Neuron (in vitro differentiated cells): Measurements from ENCODE around the gene NR4A3.

ENCODE experiments used
- H2AFZ ChIP-seq: one replicate; pipeline ENCODE4 v1.6.1; 2013; ENCODE audit warnings: low read depth, mild to moderate bottlenecking, inconsistent platforms, low read length, moderate library complexity
- H3K27me3 ChIP-seq: one replicate; pipeline ENCODE4 v1.6.1; 2013; ENCODE audit warnings: low read length; ENCODE audit not compliant: insufficient read depth
- H3K36me3 ChIP-seq: one replicate; pipeline ENCODE4 v1.6.1; 2013; ENCODE audit warnings: low read length; ENCODE audit not compliant: insufficient read depth
- H3K4me1 ChIP-seq: one replicate; pipeline ENCODE4 v1.6.1; 2013; ENCODE audit warnings: low read length; ENCODE audit not compliant: insufficient read depth
- H3K4me3 ChIP-seq: 2 replicates; pipeline ENCODE4 v1.5.1; 2013; ENCODE audit warnings: mild to moderate bottlenecking, low read length, moderate library complexity
- H3K9me3 ChIP-seq: one replicate; pipeline ENCODE4 v1.6.1; 2013; ENCODE audit warnings: low read length

NR4A3 gene

DNA sequence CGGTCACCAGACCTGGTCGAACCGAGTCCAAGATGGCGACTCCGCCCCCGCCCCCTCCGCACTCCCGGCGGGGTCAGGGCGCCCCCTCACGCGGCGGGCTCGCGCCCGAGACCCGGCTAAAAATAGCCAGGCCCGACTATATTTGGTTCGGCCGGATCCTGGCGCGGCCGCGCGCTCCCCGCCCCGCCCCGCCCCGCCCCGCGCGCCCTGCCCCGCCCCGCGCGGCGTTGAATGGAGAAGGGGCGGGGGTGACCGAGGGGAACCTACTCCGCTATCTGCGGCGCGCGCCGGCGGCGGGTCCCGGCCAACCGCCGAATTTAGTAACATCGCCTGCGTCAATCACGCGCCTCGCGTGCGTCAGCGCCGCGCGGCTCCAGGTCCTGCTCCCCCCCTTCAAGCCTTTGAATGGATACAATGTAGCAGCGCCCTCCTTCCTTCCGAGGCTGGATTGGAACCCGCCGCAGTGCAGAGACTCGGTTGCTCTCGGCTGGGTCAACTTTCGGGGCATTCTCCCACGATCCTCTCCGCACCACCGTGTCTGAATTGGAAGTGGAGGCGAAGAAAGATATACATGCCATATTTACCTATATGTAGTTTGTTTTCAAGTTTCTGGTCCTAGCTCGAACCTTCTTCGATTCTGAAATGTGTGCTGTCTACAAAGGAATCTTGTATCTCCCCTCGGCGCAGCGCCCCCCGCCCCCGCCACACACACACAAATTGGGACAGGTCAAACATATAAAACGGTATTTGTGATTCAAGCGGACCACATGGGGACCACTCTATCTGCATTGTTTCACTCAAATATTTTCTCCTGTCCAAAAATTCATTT is 1.6 kb upstream of the NR4A3 start:
- H3K4me3 ChIP-seq: peak overlapping the region; percentile 84
- no peaks in the 10 kb centered on the region for H3K9me3 ChIP-seq
- peak overlapping the region; percentile 82 for H2AFZ ChIP-seq
- H3K27me3 ChIP-seq: no peaks in the 10 kb centered on the region
- peaks cover 43% of the 10 kb centered on the region for H3K4me1 ChIP-seq
- no peaks in the 10 kb centered on the region for H3K36me3 ChIP-seq

DNA sequence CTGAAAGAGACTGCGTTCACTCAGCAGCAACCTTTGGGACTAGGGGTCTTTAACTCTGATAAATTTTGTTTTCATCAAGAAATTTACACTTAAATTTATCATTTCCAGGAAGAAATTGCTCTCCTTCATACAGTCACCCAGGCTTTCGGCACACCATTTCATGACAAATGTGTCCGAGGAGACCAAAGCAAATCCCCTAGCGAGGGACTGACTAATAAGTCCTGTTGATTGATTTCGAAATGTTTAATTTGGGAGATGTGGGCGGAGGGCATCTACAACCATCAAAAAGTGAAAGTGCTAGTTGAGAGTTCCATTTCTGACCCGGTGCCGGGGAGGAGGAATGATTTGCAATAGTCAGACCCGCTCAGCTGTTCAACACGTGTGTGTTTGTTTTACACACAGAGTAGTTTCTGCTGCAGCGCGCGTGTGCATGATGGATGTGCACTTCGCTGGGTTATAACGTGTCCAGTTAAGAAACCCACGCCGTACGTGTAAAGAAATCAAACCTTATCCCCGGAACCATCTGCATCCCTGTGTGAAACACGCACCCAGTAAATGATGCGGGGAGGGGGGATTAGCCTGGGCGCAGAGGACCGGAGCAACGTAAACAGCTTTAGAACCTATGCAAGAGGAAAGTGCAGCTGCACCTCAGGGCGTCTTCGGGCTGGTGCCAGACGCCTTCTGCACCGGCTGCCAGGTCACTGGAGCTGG is 845 bp upstream of the NR4A3 start:
- Histone ChIP-seq H3K27me3 (no peaks in the 10 kb centered on the region), H2AFZ (peak overlapping the region; percentile 69), H3K36me3 (no peaks in the 10 kb centered on the region), H3K9me3 (no peaks in the 10 kb centered on the region), H3K4me1 (peaks cover 48% of the 10 kb centered on the region), H3K4me3 (peak overlapping the region; percentile 66)

GRCh38 chr9:99822109-99822805 is 572 bp downstream of the NR4A3 start:
- no peaks in the 10 kb centered on the region for H3K36me3 ChIP-seq
- peaks cover 41% of the 10 kb centered on the region for H3K4me1 ChIP-seq
- H3K4me3 ChIP-seq: peak overlapping the region; percentile 66
- H2AFZ ChIP-seq: peak overlapping the region; percentile 69
- H3K9me3 ChIP-seq: no peaks in the 10 kb centered on the region
- no peaks in the 10 kb centered on the region for H3K27me3 ChIP-seq

GRCh38 chr9:99822806-99823591 is 1.3 kb downstream of the NR4A3 start:
- H3K36me3 ChIP-seq: no peaks in the 10 kb centered on the region
- no peaks in the 10 kb centered on the region for H3K9me3 ChIP-seq
- peaks cover 33% of the 10 kb centered on the region for H3K4me1 ChIP-seq
- peak overlapping the region; percentile 66 for H3K4me3 ChIP-seq
- H2AFZ ChIP-seq: peak overlapping the region; percentile 69
- no peaks in the 10 kb centered on the region for H3K27me3 ChIP-seq

DNA sequence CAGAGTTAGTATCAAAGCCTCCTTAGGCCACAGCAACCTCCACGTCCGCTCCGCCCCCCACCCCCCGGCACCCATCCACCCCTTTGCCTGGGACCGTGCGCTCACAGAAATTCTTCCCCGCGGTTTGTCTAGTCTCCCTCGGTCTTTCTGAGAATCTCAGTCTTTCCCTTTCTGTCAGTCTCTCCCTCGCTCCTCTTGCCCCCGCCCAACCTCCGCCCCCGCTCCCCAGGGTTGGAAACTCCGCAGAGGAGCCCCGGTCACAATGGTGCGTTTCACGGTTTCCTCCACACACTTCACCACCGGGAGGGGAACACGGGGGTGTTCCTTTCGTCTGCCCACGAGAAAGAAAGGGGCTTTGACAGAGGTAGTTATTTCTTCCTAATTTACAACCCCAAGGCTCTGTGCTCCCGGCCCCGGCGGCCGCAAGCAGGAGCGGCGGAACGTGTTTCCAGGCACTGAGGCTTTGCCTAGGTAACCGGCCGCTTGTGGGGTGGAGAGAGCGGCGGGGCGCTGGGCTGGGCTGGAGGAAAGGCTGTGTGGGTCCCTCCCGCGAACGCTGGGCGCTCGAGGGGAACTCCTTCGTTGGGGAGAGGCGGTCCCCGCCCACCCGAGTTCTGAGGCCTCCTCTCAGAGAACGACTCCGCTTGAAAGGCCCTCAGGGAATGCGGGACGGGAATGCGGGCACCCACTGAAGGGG is 2.1 kb downstream of the NR4A3 start:
- H3K36me3 ChIP-seq: peaks cover 2% of the 10 kb centered on the region
- H3K4me1 ChIP-seq: peaks cover 29% of the 10 kb centered on the region
- no peaks in the 10 kb centered on the region for H3K27me3 ChIP-seq
- no peaks in the 10 kb centered on the region for H3K9me3 ChIP-seq
- peak overlapping the region; percentile 66 for H3K4me3 ChIP-seq
- H2AFZ ChIP-seq: peak overlapping the region; percentile 33

DNA sequence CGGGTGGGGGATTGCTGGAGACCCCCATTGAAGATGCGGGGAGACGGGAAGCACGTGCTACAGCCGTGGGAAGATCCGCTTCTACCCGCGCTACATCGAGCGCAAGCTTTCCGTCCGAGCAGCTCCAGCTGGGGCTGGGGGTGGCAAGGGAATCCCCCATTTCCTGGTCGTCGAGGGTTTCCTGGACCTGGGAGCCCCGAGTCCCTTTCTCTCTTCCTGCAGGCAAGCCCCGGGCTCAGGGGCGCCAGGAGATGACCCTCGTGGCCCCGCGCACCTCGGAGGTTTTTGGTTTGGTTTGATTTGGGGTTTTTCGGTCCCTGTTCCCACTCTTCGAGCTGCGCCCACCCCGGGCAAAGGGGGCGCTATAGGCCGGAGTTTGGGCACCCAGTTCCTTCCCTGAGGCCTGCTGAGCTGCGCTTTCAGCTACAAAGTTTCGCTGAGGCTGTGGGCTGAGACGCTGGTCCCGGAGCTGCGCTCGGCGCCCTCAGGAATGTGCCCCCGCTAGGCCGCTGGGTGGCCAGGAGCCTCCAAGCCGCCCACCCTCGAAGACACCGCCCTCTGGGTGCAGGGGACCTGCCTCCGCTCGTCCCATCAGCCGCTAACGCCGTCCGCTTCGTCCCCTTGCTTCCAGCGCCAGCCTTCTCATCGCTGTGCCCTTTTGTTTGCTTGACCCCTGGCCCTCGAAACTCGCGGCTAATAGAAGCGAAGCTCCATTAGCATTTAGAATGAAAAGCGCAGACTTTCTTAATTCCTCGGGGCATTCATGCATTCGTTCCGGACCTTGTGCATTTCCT is 2.9 kb downstream of the NR4A3 start:
- Histone ChIP-seq H3K36me3 (peaks cover 9% of the 10 kb centered on the region), H3K9me3 (no peaks in the 10 kb centered on the region), H3K4me3 (peak overlapping the region; percentile 66), H2AFZ (peak overlapping the region; percentile 33), H3K27me3 (no peaks in the 10 kb centered on the region), H3K4me1 (peaks cover 26% of the 10 kb centered on the region)

GRCh38 chr9:99825172-99826046 is 3.7 kb downstream of the NR4A3 start:
- Histone ChIP-seq H3K4me3 (peak overlapping the region; percentile 66), H3K9me3 (no peaks in the 10 kb centered on the region), H3K4me1 (peaks cover 26% of the 10 kb centered on the region), H2AFZ (peak overlapping the region; percentile 33), H3K36me3 (peaks cover 12% of the 10 kb centered on the region), H3K27me3 (no peaks in the 10 kb centered on the region)

DNA sequence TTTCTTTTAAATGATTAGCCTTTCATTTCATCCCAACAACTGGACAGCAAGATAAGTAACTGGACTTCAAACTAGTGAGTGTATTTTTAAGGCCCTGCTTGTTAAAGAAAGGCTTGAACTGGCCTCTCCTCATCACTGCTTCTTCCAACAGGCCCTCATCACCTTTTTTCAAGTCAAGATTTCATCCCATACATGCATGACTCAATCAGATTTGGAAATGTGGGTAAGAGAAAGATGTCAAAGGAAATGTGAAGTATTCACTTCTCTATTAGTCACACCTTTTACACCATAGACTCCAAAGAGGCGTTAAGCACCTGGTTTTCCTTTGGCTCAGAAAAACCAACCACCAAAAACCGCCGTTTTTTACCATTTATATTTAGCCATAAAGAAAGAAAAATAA is 4.9 kb downstream of the NR4A3 start:
- no peaks in the 10 kb centered on the region for H3K9me3 ChIP-seq
- no peaks in the 10 kb centered on the region for H3K27me3 ChIP-seq
- H3K4me3 ChIP-seq: no peak overlapping the region
- peaks cover 12% of the 10 kb centered on the region for H3K36me3 ChIP-seq
- H3K4me1 ChIP-seq: peaks cover 22% of the 10 kb centered on the region
- no peak overlapping the region for H2AFZ ChIP-seq

DNA sequence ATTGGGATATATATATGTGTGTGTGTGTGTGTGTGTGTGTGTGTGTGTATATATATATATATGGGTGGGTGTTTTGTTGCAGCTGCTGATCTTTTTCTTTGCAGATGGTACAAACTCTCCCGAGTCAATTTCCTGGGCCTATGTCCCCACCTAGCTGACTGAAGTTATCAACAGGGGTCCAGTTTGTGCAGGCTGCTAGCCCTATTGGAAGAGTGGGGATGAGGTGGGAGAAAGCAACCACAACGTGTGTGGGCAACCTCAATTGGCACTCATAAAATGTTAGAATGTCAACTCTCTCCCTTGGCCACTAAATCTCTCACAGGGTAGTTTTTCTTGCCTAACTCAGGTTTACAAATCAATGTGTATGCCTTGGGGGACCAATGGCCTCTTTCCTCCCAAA is 5.6 kb downstream of the NR4A3 start:
- Histone ChIP-seq H3K4me3 (no peak overlapping the region), H2AFZ (no peak overlapping the region), H3K9me3 (no peaks in the 10 kb centered on the region), H3K27me3 (no peaks in the 10 kb centered on the region), H3K4me1 (peaks cover 20% of the 10 kb centered on the region), H3K36me3 (peaks cover 12% of the 10 kb centered on the region)

DNA sequence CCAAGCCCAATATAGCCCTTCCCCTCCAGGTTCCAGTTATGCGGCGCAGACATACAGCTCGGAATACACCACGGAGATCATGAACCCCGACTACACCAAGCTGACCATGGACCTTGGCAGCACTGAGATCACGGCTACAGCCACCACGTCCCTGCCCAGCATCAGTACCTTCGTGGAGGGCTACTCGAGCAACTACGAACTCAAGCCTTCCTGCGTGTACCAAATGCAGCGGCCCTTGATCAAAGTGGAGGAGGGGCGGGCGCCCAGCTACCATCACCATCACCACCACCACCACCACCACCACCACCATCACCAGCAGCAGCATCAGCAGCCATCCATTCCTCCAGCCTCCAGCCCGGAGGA is 6.3 kb downstream of the NR4A3 start:
- Histone ChIP-seq H3K36me3 (peaks cover 12% of the 10 kb centered on the region), H3K9me3 (no peaks in the 10 kb centered on the region), H3K27me3 (no peaks in the 10 kb centered on the region), H3K4me1 (peaks cover 15% of the 10 kb centered on the region), H2AFZ (no peak overlapping the region), H3K4me3 (no peak overlapping the region)
